Bronchial epithelial cell (primary cell): ENCODE results near the gene TRIM2. TPM values are rescaled to one million over a fixed set of nuclear protein-coding genes. Genes with fewer than 3 reads are reported as not detected.

Experiments
- DNase-seq: peaks from one replicate; pipeline ENCODE4 v3.0.0-alpha.2; 2010; ENCODE audit warnings: low read depth
- FAIRE-seq: peaks from 2 replicates; lab custom pipeline; 2011; peaks lifted over from hg19 to GRCh38; lab: Jason Lieb, UNC
- H3K27me3 ChIP-seq: 2 replicates; pipeline ENCODE4 v1.5.1; 2011; ENCODE audit warnings: low read length; ENCODE audit not compliant: control insufficient read depth, insufficient read depth
- H3K36me3 ChIP-seq: 2 replicates; pipeline ENCODE4 v1.5.1; 2011; ENCODE audit warnings: low read length; ENCODE audit not compliant: control insufficient read depth, insufficient read depth
- H3K4me3 ChIP-seq: 2 replicates; pipeline ENCODE4 v1.5.1; 2011; ENCODE audit warnings: mild to moderate bottlenecking, low read depth, low read length, control low read depth
- CTCF ChIP-seq: IDR thresholded peaks from 2 replicates; pipeline ENCODE4 v1.5.1; 2011; ENCODE audit warnings: mild to moderate bottlenecking, moderate library complexity, low read length, control low read depth, inconsistent platforms; ENCODE audit not compliant: insufficient read depth, severe bottlenecking
- total RNA-seq: library from RNA; depleted of rRNA; stranded (reverse); fragments of >200 nt; gene quantifications from 2 replicates; pipeline ENCODE4 v1.2.1, GENCODE V29; 2014

The TRIM2 gene
- total RNA-seq, 1 donor from 2014 or later: 7.1 TPM

DNA sequence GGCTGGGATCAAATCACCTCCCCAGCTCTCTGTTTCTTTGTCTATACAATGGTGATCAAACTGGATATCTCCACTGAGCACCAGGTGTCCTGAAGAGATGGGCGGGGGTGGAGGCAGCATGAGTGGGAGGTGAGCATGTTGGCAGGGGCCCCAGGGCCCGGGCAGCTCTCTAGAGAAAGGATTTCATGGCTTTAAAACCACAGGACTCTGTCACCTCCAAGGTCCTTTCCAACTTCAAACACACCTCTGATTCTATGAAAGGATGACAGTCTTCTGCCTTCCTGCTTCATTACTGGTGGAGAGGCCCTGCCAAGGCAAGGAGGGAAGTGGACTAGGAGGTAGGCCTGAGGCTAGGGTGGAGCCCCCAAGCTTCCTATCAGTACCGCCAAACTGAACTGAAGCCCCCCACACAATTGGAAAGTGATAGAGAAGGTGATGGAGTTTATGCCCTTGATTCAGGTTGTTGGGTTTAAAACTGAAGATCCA is 38.6 kb downstream of the TRIM2 start:
- Histone ChIP-seq H3K27me3 (no peaks in the 10 kb centered on the region), H3K36me3 (no peaks in the 10 kb centered on the region), H3K4me3 (no peak overlapping the region)
- TF ChIP-seq CTCF: no peak
- DNase-seq (no peak), FAIRE-seq (no peak)

DNA sequence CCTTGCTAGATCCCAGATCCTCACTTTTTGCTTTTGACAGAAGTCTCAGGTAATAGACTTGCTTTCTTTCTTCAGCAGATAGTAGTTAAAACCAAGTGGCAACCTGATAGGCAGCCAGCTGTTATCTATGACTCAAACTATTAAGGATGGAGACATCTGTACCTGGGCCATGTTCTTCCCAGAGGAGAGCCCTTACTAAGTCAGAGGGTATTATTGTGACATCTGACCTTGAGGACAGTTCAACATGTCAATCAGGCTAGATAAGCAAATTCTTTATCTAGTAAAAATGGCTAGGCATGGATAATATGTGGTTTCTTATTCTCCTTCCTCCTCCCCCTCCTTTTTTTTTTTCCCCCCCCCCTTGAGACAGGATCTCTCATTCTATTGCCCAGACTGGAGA is 39.2 kb downstream of the TRIM2 start:
- no peak for TF ChIP-seq CTCF
- FAIRE-seq: no peak
- H3K36me3 ChIP-seq: no peaks in the 10 kb centered on the region
- no peak for DNase-seq
- no peaks in the 10 kb centered on the region for H3K27me3 ChIP-seq
- no peak overlapping the region for H3K4me3 ChIP-seq

DNA sequence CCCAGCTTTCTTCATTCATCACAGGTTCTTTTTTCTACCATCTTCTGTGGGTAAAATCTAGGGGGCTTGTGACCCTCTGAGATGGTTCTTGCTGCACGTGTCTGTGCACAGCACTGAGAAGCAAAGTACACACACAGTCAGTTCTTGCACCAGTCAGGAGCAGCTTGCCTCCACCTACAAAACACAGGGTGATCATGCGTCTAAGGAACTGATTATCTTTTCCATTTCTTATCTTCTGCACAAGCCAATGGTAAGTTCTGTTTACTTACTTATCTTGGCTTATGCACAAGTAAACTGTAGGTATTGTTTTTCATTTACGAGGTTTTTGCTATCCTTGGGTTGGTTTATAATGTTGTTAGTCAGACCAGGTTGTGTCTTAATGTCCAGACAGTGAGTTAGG is 40.7 kb downstream of the TRIM2 start:
- DNase-seq: no peak
- FAIRE-seq: no peak
- H3K4me3 ChIP-seq: no peak overlapping the region
- no peaks in the 10 kb centered on the region for H3K27me3 ChIP-seq
- no peaks in the 10 kb centered on the region for H3K36me3 ChIP-seq
- TF ChIP-seq CTCF: no peak

DNA sequence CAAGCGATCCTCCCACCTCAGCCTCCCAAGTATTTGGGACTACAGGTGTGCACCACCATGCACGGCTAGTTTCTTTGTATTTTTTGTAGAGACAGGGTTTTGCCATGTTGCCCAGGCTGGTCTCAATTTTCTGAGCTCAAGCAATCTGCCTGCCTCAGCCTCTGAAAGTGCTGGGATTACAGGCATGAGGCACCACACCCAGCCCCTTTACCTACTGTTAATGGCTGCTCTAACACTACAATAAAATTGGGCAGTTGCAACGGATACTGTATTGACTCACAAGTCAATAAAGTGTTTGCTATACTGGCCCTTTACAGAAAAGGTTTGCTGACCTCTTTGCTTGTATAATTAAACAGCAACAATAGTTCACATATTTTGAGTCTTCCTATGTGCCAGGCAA is 41.5 kb downstream of the TRIM2 start:
- Histone ChIP-seq H3K27me3 (no peaks in the 10 kb centered on the region), H3K36me3 (no peaks in the 10 kb centered on the region), H3K4me3 (no peak overlapping the region)
- no peak for FAIRE-seq
- TF ChIP-seq CTCF: no peak
- DNase-seq: no peak

GRCh38 chr4:153246446-153247115 is 42.3 kb downstream of the TRIM2 start:
- no peak overlapping the region for H3K4me3 ChIP-seq
- TF ChIP-seq CTCF: no peak
- no peaks in the 10 kb centered on the region for H3K36me3 ChIP-seq
- no peak for FAIRE-seq
- no peak for DNase-seq
- no peaks in the 10 kb centered on the region for H3K27me3 ChIP-seq

- FAIRE-seq: no peak
- no peak for TF ChIP-seq CTCF
- Histone ChIP-seq H3K4me3 (no peak overlapping the region), H3K27me3 (no peaks in the 10 kb centered on the region), H3K36me3 (no peaks in the 10 kb centered on the region)
- DNase-seq: no peak
These were observed 42.9 kb downstream of the TRIM2 start for GRCh38 chr4:153247116-153247490.
